ENCODE data around the gene SLC30A7.

The SLC30A7 gene

DNA sequence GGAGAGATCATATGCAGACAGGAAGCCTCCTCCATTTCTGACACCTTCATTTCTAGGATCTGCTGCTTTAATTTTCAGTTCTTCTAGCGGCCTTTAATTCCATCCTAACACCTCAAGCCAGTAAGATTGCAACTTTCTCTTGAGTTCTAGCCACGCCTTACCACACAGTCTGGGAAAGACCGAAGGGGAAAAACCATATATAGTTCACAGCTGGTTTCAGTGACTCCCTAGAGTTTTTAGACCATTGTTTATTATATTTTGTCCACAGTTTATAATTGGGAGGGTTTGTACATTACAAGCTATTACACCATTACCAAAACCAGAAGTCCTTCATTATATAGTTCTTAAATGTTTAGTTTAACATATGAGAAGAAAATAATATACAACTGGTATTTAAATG is 92.2 kb downstream of the SLC30A7 start:
- DNase-seq, result no peak

DNA sequence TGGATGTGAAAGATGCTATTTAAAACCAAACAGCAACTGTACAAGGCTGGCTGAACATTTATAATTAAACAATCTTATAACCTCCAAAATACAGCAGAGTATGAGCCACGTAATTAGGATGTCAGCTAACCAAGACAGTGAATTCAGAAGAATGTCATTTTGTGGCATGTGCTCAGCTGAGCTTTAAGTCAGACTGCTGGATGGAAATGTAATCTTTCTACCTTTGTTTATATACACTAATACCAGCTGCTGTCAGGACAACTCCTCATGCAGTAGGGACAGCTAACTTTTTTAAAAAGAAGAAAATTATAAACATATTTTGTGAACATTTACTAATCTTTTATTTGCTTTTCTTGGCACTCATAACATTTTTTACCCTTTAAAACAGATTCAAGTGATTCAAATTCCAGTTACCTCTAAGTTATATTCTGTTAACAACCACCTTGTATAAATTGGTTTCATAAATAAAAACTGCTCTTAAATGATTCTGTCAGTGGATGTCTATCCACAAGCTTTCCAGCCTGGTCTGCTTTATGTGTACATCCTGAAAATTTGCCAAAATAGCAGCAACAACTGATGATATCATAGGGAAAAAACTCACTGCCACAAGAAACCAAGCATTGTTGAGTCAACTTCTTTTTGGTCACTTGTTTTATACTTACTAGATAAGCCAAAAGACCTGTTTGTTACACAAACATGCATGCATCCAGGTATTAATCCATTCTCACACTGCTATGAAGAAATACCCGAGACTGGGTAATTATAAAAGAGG is 93.6 kb downstream of the SLC30A7 start:
- no peak for DNase-seq

DNA sequence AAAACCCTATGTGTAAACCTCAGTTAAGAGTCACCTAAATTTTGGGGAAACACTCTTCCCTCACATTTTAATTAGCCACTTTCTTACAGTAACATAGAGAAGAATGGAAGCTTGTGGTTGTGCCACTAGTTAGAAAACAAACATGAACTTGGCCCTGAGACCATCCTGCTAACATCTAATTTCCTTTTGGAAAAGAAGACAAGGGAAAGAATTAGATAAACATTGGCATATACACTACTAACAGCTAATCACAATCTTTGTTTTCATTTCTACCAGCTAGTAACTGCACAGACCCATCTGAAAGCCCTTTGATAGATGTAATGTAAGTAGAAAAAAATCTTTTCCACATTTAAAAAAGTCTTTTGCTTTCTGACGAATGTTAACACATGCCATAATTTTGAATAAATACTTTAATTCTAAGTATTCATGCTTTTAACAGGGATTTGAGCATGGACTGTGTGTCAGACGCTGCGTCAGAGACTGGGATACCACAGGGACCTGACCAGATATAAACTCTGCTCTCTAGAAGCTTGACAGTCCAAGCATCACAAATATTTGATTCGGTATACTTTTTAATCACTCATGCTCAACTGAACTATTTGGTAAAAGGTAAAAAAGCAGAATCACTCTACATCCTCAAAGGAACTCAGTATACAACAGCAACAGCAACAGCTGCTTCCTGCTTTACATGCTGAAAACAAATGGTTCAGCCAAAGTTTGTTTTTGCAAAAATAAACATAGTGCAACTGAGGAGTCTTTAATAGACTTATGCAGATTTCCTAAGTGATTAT is 99.5 kb downstream of the SLC30A7 start:
- DNase-seq, result no peak

DNA sequence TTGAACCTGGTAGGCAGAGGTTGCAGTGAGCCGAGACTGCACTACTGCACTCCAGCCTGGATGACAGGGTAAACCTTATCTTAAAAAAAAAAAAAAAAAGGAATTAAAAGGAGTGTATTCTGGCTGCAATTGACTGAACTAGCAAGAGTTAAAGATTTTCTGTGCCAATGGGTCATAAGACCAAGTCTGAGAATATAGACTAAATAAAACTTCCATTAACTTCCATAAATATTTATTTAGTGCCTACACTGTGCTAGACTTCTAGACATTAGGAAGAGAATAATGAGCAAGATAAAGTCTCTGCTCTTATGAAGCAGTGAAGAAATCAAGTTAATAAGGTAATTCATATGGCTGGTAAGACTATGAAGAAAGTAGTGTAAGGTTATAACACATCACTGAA is 102.5 kb downstream of the SLC30A7 start:
- no peak for DNase-seq

DNA sequence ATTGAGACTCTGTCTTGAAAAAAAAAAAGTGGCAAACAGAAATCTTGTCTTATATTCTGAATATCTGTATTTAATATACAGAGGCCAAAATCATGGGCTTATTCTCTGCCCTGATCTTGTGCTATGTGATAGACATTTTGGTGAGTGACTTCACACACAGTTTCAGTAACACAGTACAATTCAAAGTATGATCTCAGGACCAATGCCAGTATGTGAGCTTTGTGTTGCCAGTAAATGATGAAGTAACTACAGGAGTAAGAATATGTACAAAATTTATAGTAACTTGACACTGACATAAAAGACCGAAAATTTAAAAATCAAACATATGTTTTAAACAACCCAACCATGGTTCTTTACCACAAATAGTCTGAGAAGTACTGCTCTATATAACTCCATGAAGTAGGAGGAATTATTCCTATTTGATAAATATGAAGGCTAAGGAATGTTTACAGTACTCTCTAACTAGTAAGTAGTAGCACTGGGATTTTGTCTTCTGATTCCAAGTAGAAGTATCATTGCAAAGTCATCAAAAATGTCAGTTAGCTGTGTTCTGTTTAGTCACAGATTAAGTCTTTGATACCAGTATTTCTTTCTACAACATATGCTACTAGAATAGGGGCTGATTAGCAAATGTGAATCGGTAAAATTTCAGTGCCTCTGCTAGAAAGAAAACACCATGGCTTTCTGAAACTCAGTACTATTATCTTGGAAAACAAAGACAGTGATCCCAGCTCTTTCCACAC is 104.4 kb downstream of the SLC30A7 start:
- no peak for DNase-seq

DNA sequence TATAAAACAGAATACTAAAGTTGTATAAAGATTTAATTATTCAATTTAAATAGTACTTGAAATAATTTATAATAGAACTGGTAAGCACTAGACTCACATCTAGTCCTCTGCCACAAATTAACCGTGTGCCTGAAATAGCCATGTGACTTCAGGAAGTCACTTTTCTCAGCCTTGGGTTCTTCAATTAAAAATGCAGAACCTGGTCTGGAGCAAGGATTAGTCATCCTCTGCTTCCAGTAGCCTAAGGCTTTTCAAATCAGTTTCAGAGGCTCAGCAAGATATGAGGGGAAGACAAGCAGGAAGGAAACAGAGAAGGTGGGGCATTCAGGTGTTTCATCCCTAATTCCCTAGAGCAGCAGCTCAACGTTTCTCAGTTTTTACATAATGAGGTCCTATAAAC is 106.7 kb downstream of the SLC30A7 start:
- DNase-seq, result no peak

DNA sequence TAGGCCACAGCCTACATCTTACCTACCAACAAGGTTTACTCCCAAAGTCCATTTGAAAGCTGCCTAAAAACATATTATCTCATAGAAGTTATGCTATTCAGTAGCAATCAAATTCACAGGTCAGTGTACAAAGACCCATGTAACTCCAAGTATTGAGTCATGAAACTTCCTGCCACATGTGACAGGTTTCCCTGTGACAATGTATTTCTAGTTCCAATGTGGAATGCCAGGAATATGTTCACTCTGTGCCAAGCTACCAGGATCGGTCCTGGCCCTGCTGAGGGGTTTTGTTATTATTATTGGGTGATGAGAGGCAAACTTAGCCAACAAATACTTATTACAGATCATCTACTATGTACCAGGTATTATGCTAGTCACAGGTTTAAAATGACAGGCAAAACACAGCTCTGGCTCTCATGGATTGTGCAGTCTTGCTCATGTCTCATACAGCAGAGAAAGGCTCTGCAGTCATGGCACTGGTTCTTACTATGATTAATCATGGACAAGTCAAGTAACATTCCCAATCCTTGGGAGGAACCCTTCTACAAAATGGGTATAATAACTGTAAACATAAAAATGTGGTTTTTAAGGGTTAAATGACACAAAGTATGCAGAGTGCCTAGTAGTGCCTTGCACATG is 107.2 kb downstream of the SLC30A7 start:
- no peak for DNase-seq

DNA sequence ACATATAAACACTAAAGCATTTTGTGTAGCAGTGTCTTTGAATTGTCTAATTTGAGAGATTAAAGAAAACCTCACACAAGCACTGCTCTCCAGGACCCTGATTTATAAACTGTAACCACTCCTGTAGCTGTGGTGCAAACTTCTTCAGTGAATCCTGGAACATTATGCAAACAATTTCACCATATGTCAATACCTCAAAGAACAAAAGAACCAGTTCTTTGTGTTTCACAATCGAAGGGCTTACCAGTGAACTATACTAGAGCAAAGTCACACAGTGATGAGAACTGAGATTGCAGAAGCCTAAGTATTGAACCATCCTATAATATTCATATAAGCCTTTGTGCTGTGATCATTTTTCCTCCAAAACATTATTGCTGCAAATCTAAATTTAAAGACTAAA is 108.2 kb downstream of the SLC30A7 start:
- DNase-seq, result no peak

DNA sequence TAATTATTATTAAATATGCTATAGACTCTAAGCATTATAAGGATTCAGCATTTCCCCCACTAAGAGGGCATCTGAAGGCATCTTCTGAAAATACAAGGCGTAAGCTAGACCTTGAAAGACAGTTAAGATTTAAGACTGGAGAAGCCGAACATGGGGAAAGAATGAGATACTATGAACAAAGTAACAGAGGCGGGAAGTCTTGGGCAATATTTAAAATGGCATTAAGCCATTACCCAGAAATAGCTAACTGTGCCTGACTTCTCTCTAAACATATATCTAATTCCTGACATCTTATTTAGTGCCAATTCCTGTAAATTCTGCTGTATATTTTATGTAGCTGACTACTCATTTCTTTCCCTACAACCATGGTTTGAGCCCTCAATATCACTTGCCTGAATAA is 108.8 kb downstream of the SLC30A7 start:
- DNase-seq, result no peak

DNA sequence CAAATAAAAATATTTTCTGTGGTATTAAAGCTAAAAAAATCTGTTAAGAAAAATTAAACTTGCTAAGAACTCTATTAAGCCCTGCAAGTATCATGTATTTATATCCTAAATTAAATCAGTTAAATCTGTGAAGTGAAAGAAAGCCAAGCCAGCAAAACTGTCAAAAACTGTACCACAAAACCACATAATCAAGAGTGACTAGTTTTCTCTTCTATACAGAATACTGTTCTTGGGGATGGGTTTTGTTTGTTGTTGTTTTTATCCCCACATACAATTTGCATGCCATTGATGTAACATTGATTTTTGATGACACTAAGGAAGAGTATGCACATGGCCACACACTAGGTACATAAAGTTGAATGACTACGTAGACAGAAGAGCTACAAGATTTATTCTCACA is 109.3 kb downstream of the SLC30A7 start:
- DNase-seq, result no peak

DNA sequence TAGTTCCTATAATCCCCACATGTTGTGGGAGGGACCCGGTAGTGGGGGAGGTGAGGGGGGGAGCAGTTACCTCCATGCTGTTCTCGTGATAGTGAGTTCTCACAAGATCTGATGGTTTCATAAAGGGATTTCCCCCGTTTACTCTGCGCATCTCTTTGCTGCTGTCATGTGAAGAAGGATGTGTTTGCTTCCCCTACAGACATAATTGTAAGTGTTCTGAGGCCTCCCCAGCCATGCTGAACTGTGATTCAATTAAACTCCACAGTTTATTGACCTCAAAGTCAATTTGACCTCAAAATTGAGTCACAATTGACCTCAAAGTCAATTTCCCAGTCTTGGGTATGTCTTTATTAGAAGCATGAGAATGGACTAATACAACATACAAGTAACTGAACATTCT is 110.0 kb downstream of the SLC30A7 start:
- DNase-seq, result no peak

DNA sequence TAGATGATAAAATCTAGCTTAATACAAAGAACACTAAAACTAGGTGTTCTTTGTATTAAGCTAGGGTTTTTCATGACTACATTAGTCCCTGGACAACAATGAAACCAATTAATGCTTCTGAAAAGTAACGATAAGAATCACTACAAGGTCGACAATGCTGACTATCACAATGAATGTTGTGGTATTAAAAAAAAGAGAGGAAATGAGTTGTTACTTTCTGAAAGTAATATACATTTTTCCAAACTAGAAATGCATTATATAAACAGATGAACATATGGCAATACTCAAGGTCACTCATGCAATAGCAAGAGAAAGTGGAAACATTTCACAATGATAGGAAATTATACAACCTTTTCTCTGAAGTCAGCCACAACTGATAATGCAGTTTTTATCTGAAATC is 110.7 kb downstream of the SLC30A7 start:
- no peak for DNase-seq

DNA sequence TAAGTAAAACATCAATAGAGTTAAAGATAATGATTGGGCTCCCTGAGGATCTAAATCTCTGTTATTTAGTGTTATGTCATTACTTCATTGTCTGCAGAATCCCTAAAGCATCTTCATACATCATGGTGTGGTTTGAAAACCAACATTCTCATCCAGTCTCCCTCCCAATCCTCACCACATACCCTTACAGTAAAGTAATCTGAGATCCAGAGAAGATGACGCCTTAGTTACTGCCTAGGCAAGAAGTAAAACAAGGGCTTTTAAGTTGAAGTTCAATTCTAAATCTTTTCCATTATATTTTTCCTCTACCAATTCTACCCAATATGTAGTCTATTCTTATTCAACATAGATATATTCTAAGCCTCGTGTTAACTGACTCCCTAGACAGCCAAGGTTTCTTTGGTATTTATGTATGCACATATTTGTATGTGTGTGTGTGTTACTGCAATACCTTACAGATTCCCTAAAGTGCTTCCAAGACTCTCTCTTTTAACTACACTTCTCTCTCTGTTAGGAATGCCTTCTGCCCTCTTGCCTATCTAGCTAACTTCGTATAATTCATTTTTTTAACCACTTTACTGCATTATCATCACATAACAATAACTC is 112.4 kb downstream of the SLC30A7 start:
- no peak for DNase-seq

DNA sequence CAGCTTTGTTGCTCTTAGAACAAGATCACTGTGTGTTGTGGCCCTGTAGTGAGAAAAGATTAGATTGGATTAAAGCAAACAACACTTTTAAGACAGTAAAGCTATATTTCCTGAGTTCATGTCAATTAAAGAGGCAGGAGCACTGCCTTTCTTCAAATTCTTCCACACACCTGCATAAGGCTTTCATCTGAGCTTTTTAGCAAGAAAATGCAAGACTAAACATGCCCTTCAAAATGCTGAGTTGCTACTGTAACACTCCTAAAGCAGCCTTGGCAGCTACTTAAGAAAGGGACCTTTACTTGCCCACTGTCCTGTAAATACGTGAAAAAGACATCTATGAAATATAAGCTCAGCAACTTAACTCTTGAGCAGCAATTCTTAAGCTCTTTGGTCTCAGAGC is 117.9 kb downstream of the SLC30A7 start:
- DNase-seq, result no peak

DNA sequence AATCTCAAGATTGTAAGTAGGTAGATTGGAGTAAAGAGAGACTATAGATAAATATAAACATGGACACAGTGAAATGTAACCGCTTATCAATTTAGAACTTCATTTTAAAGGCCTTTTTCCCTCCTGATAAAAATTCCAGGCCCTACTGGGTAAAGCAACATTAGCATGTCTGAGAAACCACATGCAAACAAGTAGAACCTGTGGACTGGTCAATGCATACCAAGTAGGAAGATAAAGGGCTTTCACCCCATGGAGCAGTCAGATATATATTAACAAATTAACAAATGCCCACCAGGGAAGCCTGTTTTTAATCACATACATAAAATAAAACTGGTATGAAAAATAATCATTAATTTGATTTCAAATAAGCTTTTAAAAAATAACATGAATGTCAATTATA is 121.6 kb downstream of the SLC30A7 start:
- no peak for DNase-seq

DNA sequence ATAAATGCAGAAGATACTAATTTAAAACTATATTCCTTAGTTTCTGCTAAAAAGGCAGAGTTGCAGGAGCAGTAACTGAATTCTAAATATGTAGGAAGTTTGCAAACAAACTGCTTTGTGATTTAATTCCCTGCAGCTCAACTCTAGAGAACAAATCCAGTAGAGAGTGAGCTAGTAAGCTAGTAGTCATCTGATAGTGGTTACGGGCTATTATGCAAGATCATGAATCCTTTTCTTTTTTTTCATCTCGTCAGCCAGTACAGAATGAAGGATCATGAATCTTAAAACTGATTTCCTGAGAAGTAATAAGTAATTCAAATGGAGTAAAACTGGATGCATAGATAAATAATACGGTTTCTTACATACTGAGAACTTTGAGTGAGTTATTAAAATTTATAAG is 126.4 kb downstream of the SLC30A7 start:
- no peak for DNase-seq

DNA sequence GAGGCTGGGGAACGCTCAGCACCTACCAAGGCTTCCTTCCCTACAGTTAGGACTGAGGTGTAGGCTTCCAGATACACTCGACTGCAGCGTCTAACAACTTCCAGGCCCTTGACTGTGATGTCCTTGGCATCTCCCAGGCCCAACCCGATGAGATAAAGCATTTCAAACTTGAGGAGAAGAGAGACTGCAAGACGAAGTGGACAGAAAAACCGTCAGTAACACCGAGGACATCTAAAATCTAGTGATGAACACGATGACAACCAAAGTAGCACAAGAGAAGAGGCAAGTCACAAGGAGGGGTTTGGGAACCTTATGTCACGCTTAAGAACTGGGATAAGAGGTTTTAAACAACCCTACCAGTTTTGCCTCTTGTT is 129.4 kb downstream of the SLC30A7 start:
- DNase-seq, result no peak

DNA sequence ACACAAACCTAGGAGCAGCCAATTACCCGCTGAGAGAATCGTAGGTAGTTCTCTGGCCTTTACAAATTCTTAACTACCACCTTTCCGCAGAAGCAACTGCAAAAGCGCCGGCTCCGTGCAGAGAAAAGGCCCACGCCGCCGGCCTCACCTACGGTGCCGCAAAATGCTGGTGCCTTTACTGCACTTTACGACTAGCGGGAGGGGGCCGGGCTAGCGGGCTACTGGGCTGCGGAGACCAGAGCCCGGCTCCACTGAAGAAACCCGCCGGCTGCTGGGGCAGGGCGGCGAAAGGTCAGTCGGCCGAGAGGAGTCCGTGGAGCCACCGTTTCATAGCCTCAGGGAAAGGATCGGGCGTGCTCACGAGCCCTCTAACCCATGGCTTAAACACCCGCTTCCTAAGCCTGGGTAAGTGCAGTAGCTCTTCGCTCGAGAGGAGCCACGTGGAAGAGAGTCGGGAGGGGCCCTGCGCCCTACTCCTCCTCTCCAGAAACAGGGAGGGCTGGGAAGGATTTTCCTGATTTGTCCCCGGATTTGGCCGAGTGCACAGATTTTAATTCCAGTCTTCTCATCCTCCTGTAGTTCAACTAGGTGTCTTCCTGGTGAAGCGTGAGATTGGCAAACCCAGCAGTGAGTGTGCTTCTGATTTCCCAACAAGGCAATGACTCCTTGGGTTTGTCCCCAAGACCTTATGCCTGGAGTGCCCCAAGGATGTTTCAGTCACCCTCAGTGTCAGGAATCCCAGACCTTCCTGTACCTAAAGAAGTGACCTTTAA is 130.0 kb downstream of the SLC30A7 start, which contains the start of gene DPH5:
DPH5 (minus strand) TSS at position 128 of the 773 bp plus-strand sequence. CDS start 341 bp downstream, outside the sequence.
- DNase-seq, result peak; percentile 90

DNA sequence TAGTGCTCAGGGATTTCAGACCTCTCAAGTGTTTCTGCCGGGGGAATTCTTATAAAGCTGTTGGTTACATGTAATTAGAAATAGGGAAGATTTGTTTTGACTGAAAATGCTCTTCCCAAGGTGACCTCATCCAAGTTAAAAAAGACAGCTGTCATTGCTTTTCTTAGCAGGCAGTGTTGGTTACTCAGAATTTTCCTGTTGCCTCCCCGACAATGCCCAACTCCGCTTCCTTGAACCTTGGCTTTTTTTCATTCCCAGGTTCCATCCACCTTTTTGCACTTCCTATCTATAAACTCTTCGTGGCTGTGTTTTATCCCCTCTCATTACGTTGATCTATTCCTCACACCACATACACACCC is 130.5 kb downstream of the SLC30A7 start:
- DNase-seq, result no peak

DNA sequence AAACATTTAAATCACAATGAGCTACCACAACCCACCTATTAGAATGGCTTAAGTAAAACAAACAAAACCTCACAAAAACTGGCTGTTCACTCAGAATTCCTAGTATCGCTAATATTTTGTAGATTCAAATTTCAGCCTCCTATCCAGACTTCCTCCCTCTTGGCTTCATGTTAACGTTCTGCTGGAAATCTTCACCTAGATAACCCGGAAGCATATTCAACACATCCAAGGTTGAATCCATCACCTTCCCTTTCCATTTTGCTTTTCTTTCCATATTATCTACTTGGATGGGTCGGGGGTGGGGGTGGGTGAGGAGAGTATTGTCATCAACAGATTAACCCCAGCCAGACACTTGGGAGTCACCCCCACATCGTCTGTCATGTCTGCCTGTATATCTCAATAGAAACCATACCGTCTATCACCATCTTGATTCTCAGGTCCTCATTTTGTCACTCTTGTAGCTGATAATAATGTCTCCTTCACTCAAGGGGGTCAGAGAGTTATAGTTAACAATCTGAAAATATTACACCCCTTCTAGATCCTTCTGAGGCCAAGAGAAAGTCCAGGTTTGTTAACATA is 131.4 kb downstream of the SLC30A7 start:
- no peak for DNase-seq

DNA sequence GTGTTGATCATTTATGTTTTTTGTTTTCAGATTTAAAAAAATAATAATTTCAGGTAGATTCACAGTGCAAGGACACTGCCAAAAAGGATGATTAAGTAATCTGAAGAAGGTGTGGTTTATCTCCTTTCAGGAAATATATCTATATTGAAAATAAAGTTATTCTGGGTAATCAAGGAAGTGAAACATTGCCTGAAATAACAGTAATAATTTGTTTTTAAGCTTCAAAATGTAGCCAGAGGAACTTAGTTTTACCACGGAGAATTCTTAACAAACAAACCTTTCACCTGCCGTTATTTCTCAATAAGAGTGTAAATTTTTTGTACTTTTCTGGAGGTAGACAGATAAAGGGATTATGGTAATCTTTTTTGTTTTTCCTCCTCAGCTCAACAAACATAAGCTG is 132.6 kb downstream of the SLC30A7 start:
- DNase-seq, result no peak

DNA sequence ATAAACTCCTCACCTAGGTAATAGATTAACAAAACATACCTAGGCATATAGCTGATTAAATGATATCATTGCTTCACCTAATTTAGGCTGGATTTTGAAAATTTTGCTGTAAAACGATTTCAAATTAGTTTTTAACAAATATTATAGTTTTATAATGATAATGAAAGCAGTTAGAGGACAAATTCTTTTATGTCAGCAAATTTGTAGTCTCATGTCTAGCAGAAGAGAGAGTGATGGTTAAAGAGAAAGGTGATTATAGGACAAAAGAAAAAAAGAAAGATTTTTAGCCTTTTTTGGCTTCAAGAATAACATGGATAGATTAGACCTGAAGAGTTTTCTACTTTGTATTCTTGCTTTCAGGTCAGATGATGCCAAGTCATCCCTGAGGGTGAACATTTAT is 133.3 kb downstream of the SLC30A7 start:
- DNase-seq, result no peak
